HFFc6 (cell line): ENCODE measurements around the gene PSME2. TPM values are rescaled to one million over a fixed set of nuclear protein-coding genes. Genes with fewer than 3 reads are reported as not detected.

Experiments used
- DNase-seq: peaks from one replicate; pipeline ENCODE4 v3.0.0-alpha.2; 2018
- H3K27ac Mint-ChIP-seq: 2 replicates; pipeline ENCODE4 v1.8.0; 2020; ENCODE audit warnings: mild to moderate bottlenecking, mixed read lengths
- H3K27me3 Mint-ChIP-seq: 2 replicates; pipeline ENCODE4 v1.8.0; 2021; ENCODE audit warnings: mild to moderate bottlenecking, moderate library complexity, mixed read lengths; ENCODE audit not compliant: insufficient read depth
- H3K36me3 Mint-ChIP-seq: 2 replicates; pipeline ENCODE4 v1.8.0; 2021; ENCODE audit warnings: low read depth, mixed read lengths
- H3K4me1 Mint-ChIP-seq: 2 replicates; pipeline ENCODE4 v1.8.0; 2020; ENCODE audit warnings: low read depth, mixed read lengths
- H3K4me3 Mint-ChIP-seq: 2 replicates; pipeline ENCODE4 v1.8.0; 2020; ENCODE audit warnings: mild to moderate bottlenecking, moderate library complexity, mixed read lengths
- H3K9me3 Mint-ChIP-seq: 2 replicates; pipeline ENCODE4 v1.8.0; 2020; ENCODE audit warnings: mild to moderate bottlenecking, mixed read lengths
- total RNA-seq, 6 experiments: library from RNA; stranded (reverse); fragmentation: NEBNext Ultra II Directional; extraction: Animal tissue kit (Norgen Biotek cat#: 25700); gene quantifications; 2 replicates in 1 of 6; 3 replicates in 5 of 6; pipeline ENCODE4 v1.2.3, GENCODE V29; 2021
- TF ChIP-seq, protein P1 (sequence below): fragments of 200-600 bp; sonication (generic); IDR thresholded peaks from 2 replicates; pipeline ENCODE4 v1.5.0; 2021; ENCODE audit warnings: antibody characterized with exemption, mild to moderate bottlenecking

PSME2 gene
- total RNA-seq, 6 experiments from 2014 or later = 108 to 143 (median 136) TPM

DNA sequence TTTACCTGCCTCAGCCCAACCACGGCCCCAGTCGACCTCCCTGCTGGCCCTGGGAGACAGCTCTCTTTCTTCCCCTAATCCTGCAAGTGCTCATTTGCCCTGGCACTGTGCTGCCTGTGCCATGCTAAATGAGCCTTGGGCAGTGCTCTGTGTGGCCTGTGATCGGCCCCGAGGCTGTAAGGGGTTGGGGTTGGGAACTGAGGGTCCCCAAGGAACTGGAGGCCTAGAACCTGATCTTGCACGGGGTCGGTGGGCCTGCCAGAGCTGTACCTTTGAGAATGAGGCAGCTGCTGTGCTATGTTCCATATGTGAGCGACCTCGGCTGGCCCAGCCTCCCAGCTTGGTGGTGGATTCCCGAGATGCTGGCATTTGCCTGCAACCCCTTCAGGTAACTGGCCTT is 3.7 kb upstream of the PSME2 start:
- Mint-ChIP-seq H3K4me1 (peaks cover 23% of the 10 kb centered on the region), H3K36me3 (peaks cover 7% of the 10 kb centered on the region; the same call in 1 of the 2 replicates)

DNA sequence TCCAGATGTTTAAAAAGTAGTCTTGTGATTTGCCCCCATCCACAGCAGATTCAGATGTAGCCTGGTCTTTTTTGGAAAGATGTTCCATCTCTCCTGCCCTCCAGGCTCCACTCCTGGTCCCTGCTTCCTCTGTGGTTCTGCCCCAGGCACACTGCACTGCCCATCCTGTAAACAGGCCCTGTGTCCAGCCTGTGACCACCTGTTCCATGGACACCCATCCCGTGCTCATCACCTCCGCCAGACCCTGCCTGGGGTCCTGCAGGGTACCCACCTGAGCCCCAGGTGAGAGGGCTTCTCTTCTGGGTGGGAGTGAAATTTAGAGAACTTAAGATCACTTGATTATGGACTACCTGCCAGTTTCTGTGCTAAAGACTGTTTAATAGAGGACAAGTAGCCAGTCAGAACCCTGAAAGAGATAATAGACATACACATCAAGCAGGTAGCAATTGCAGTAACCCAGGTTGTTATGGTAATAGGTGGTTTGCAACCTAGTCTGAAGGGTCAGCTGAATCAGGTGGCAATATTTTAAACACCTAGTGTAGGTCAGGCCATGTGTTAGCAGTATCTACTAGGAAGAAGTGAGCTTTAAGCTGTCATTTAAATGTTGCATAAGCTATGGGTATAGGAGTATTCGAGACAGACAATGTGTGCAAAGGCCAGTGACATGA is 3.0 kb upstream of the PSME2 start:
- peaks cover 7% of the 10 kb centered on the region for H3K27me3 Mint-ChIP-seq

More for the DNA sequence above, 3.7 kb upstream of the PSME2 start:
- no peak for DNase-seq
- H3K9me3 Mint-ChIP-seq = no peaks in the 10 kb centered on the region
- H3K27me3 Mint-ChIP-seq = peaks cover 7% of the 10 kb centered on the region
- TF ChIP-seq, protein P1, sequence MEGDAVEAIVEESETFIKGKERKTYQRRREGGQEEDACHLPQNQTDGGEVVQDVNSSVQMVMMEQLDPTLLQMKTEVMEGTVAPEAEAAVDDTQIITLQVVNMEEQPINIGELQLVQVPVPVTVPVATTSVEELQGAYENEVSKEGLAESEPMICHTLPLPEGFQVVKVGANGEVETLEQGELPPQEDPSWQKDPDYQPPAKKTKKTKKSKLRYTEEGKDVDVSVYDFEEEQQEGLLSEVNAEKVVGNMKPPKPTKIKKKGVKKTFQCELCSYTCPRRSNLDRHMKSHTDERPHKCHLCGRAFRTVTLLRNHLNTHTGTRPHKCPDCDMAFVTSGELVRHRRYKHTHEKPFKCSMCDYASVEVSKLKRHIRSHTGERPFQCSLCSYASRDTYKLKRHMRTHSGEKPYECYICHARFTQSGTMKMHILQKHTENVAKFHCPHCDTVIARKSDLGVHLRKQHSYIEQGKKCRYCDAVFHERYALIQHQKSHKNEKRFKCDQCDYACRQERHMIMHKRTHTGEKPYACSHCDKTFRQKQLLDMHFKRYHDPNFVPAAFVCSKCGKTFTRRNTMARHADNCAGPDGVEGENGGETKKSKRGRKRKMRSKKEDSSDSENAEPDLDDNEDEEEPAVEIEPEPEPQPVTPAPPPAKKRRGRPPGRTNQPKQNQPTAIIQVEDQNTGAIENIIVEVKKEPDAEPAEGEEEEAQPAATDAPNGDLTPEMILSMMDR = no peak
- no peak overlapping the region for H3K27ac Mint-ChIP-seq
- no peak overlapping the region for H3K4me3 Mint-ChIP-seq

DNA sequence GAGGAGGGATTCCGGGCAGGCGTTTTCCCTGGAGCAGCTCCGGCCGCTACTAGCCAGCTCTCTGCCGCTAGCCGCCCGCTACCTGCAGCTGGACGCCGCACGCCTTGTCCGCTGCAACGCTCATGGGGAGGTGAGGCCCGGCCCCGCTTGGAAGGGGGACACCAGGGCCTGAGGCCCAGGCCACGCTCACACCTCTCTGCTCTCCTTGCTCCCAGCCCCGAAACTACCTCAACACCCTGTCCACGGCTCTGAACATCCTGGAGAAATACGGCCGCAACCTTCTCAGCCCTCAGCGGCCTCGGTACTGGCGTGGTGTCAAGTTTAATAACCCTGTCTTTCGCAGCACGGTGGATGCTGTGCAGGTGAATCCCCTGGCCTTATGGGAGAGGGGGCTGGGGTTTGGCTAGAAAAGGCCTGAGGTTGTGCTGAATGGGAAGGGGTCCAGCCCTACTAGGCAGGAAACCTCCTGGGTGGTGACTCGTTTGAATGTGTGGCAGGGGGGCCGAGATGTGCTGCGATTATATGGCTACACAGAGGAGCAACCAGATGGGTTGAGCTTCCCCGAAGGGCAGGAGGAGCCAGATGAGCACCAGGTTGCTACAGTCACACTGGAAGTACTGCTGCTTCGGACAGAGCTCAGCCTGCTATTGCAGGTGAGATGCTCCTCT is 1.5 kb upstream of the PSME2 start:
- peak overlapping the region; percentile 98 for H3K4me3 Mint-ChIP-seq
- H3K27ac Mint-ChIP-seq = peak overlapping the region; percentile 40
- no peaks in the 10 kb centered on the region for H3K9me3 Mint-ChIP-seq
- TF ChIP-seq, protein P1 = no peak
- no peak for DNase-seq
- peaks cover 7% of the 10 kb centered on the region for H3K27me3 Mint-ChIP-seq
- peaks cover 13% of the 10 kb centered on the region for H3K36me3 Mint-ChIP-seq
- peaks cover 45% of the 10 kb centered on the region for H3K4me1 Mint-ChIP-seq

More for the DNA sequence above, 3.0 kb upstream of the PSME2 start:
- Mint-ChIP-seq H3K36me3 (peaks cover 3% of the 10 kb centered on the region), H3K4me1 (peaks cover 29% of the 10 kb centered on the region), H3K9me3 (no peaks in the 10 kb centered on the region), H3K4me3 (peak overlapping the region; percentile 98; the same call in 1 of the 2 replicates), H3K27ac (no peak overlapping the region)
- TF ChIP-seq, protein P1 = no peak
- no peak for DNase-seq

DNA sequence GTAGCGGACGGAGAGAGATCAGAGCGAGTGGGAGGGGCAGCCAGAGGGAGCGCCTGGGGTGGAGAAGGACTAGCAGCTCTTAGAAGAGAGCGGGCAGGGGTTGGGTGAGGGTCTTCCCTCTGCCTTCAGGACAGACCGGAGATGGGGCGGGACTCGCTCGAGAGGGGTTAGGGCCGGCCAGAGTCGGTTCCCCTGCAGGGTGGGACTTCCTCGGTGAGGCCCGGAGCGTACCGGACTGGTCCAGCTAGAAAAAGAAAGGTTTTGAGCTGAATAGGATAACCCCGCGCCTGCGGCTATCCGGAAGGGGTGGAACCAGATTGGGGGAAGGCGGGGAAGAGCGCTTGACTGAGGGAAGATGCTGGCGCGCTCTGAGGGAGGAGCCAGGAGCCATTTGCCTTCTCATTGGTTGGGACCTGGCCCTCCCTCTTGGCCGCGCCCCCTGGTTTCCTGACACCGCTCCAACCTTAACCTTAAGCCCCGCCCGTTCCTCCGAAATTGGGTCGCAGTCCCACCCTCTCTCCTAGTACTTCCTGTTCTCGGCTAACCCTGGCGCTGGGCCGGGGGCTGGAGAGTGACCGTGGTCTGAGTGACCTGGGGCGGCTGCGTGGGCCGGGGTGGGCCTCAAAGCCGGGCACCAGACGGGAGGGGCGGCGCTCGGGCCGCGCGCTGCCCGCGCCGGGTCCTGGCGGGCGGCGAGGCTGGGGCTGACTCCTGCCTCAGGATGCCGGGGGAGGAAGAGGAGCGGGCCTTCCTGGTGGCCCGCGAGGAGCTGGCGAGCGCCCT is 759 bp upstream of the PSME2 start, which contains the start of gene RNF31:
RNF31 (plus strand) TSS at position 521 of the 783 bp plus-strand sequence; CDS start at position 722, 201 bp downstream.
- TF ChIP-seq, protein P1 = no peak
- H3K36me3 Mint-ChIP-seq = peaks cover 13% of the 10 kb centered on the region
- peak within 1 kb of the TSS; percentile 97 for H3K27ac Mint-ChIP-seq
- H3K9me3 Mint-ChIP-seq = no peaks in the 10 kb centered on the region
- H3K4me1 Mint-ChIP-seq = peaks cover 50% of the 10 kb centered on the region
- peaks cover 7% of the 10 kb centered on the region for H3K27me3 Mint-ChIP-seq
- H3K4me3 Mint-ChIP-seq = peak within 1 kb of the TSS; percentile 98
- DNase-seq = peak; percentile 98

DNA sequence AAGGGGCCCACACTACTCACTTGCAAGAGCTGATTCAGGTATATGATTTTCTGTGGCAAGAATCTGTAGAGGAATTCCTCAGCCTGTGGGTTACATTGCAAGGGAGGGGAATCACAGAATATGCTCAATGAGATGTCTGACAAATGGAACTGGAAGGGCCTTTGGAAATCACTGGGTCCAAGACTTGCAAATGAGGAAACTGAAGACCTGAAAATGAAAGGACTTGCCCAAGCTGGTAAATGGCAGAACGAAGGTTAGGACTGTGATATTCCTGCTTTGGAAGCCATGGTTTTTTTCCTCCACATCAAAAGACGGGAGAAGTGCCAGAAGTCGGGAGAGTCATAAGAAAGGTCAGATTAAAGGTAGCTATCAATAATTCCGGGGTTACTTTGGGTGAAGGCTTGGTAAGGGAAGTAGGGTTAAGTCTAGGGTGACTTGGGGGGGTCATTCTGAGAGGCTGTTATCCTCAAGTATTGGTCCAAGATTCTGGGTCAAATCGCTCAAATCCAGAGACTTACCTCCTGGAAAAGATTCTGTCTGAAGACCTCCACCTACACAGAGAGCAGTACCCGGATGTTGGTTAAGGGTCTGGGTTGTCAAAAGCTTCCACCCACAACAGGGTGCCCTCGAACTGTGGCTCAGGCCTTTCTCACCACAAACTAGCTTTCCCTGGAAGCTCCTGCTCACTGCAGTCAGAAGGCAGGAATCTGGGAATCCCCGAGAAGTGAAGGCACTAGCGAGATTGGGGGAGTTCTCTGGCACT is 539 bp downstream of the PSME2 start:
- Mint-ChIP-seq H3K27ac (peak overlapping the region; percentile 97), H3K9me3 (no peaks in the 10 kb centered on the region), H3K27me3 (peaks cover 7% of the 10 kb centered on the region), H3K4me3 (peak overlapping the region; percentile 98), H3K36me3 (peaks cover 13% of the 10 kb centered on the region), H3K4me1 (peaks cover 55% of the 10 kb centered on the region)
- peak; percentile 57 for DNase-seq
- TF ChIP-seq, protein P1 = no peak
